GM23248 (cell line): ENCODE results near the gene CCDC127.

ENCODE experiments used
- EZH2 ChIP-seq: fragments of 200-600 bp; sonication (generic); IDR thresholded peaks from 2 replicates; pipeline ENCODE4 v1.6.1; 2018; ENCODE audit warnings: antibody characterized with exemption, mild to moderate bottlenecking; ENCODE audit not compliant: insufficient read depth, poor library complexity, severe bottlenecking
- EZH2phosphoT487 ChIP-seq: fragments of 200-600 bp; sonication (generic); IDR thresholded peaks from 2 replicates; pipeline ENCODE4 v1.6.1; 2018; ENCODE audit warnings: antibody characterized with exemption, moderate library complexity, mild to moderate bottlenecking, low read depth; ENCODE audit not compliant: insufficient read depth

GRCh38 chr5:169071-169727 is 48.8 kb downstream of the CCDC127 start:
- TF ChIP-seq EZH2 (no peak), EZH2phosphoT487 (no peak)
